Pancreas (tissue), 10 donors: ENCODE data around the gene LOC101059915.
"Not testable (repeated sequence)": the region's sequence is repeated elsewhere in the genome, so short reads cannot be mapped to it uniquely, and the experiment has no call there.

Experiments used
- ATAC-seq, 4 donors: fragments of 200-7000 bp; cut with Tn5 transposase; one replicate each; pipeline versions ENCODE4 v1.8.0 to v1.9.1; 2020; ENCODE audit warnings: mild to moderate bottlenecking in 4 of 4, moderate library complexity in 4 of 4
- DNase-seq, 6 donors: peaks; one replicate each; pipeline ENCODE4 v3.0.0-alpha.2; 2020
- FAIRE-seq: peaks from 2 replicates; lab custom pipeline; 2012; peaks lifted over from hg19 to GRCh38; lab: Jason Lieb, UNC
- H3K27ac ChIP-seq, 4 donors: fragments of 200-600 bp; sonication (generic); 1 replicate in 3 of 4; 2 replicates in 1 of 4; pipeline versions ENCODE4 v1.5.0 to v1.8.0; 2020
- H3K27me3 ChIP-seq, 4 donors: fragments of 200-600 bp; one replicate each; pipeline ENCODE4 v1.8.0; 2021
- H3K36me3 ChIP-seq, 3 donors: fragments of 200-600 bp; sonication (generic) in 1 of 3; one replicate each; pipeline versions ENCODE4 v1.5.0 to v1.8.0; 2020 to 2021
- H3K4me1 ChIP-seq, 3 donors: fragments of 200-600 bp; one replicate each; pipeline ENCODE4 v1.8.0; 2021
- H3K4me3 ChIP-seq, 4 donors: fragments of 200-600 bp; sonication (generic) in 2 of 4; one replicate each; pipeline versions ENCODE4 v1.5.0 to v1.8.0; 2020 to 2021
- H3K9me3 ChIP-seq, 4 donors: fragments of 200-600 bp; one replicate each; pipeline ENCODE4 v1.8.0; 2021
- WGBS, 2 donors: extraction: QIAGEN DNeasy Blood & Tissue Kit; methylation state at CpG; one replicate each; pipeline ENCODE4 v1.1.7; 2013; 5-methylcytosine and 5-hydroxymethylcytosine counted together
- intact Hi-C, 3 donors: fragments of 100-400 bp; cut with DNase I; formaldehyde crosslinking; loops; one replicate each; pipeline versions ENCODE4 v1.11.1 to v1.14.2; 2022
- TF ChIP-seq, protein P1 (sequence below), 4 donors: fragments of 200-600 bp; sonication (generic) in 3 of 4; IDR thresholded peaks; one replicate each; pipeline versions ENCODE4 v1.5.0 to v1.8.0; 2021; ENCODE audit warnings: antibody characterized with exemption in 4 of 4
- donor health status: healthy with polysubstance abuse.
- donor health status: DM: no; HTN: no; CAD: no; lungs with moderate emphysema.
- donor health status: DM: no; HTN: no; CAD: no.
- donor health status: control.
- donor health status: control.
- donor health status: Bipolar disorder and iron deficiency.
- donor health status: DM: yes; HTN: yes; CAD: no.
- donor health status: DM: no; HTN: no; CAD: no.
- donor health status: DM: no; HTN: no; CAD: no.
- donor health status: DM: yes; HTN: yes; CAD: no.

The LOC101059915 gene

DNA sequence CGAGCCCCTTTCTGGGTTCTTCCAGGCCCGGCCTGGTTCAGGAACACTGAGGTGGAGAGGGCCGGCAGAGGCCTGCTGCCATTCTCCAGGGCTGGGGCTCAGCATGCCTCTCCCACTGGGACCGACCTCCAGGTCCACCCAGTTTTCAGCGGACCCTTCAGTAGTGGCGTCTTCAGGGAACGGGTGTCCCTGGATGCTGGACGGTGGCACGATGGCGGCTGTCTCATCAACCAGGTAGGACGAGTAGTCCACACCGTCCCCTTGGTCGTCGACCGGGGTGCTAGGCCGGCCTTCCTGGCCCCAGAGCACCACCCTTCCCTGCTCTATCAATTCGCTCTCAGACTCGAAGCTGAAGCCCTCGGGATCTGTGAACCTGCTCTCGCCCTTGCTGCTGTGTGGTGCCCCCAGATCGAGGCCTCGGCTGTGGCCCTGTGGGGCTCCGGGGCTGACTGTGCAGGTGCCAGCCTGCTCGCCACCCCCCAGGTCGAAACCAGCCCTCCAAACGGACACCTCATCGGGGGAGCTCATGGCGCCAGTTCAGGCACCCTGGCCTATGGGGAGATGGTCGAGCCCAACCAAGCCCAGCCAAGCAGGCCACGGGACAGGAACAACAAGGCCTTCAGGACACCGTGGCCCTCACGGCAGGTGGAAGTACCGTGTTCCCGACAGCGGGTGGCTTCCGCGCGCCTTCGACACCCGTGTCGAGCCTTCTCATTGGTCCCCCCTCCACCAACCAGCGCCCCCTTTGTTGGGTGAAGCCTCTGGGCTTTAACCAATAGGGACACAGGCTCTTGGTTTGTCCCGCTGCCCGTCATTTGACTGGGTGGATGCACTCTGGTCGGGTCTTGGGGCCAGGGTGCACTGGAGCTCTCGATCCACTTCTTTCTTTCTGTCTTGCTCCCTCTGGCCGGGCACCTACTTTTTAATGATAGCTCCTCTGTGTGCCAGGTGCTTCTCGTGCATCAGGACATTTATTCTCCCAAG, 814 bp upstream of the LOC101059915 start:
- Histone ChIP-seq H3K27ac (no peak overlapping the region), H3K27me3 (no peaks in the 10 kb centered on the region), H3K9me3 (no peaks in the 10 kb centered on the region), H3K36me3 (no peaks in the 10 kb centered on the region), H3K4me1 (no peaks in the 10 kb centered on the region), H3K4me3 (no peak overlapping the region)
- WGBS, 2 donors: 88 to 89% methylated on average over 48 of the region's 48 CpGs
- DNase-seq (peak in 3 of 6 donors; percentile 4 to 55 (median 50)), ATAC-seq (no peak), FAIRE-seq (no peak)
- intact Hi-C loops: no loop called here
- TF ChIP-seq, protein P1, sequence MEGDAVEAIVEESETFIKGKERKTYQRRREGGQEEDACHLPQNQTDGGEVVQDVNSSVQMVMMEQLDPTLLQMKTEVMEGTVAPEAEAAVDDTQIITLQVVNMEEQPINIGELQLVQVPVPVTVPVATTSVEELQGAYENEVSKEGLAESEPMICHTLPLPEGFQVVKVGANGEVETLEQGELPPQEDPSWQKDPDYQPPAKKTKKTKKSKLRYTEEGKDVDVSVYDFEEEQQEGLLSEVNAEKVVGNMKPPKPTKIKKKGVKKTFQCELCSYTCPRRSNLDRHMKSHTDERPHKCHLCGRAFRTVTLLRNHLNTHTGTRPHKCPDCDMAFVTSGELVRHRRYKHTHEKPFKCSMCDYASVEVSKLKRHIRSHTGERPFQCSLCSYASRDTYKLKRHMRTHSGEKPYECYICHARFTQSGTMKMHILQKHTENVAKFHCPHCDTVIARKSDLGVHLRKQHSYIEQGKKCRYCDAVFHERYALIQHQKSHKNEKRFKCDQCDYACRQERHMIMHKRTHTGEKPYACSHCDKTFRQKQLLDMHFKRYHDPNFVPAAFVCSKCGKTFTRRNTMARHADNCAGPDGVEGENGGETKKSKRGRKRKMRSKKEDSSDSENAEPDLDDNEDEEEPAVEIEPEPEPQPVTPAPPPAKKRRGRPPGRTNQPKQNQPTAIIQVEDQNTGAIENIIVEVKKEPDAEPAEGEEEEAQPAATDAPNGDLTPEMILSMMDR (IDR thresholded peaks at IDR 0.05): no peak

DNA sequence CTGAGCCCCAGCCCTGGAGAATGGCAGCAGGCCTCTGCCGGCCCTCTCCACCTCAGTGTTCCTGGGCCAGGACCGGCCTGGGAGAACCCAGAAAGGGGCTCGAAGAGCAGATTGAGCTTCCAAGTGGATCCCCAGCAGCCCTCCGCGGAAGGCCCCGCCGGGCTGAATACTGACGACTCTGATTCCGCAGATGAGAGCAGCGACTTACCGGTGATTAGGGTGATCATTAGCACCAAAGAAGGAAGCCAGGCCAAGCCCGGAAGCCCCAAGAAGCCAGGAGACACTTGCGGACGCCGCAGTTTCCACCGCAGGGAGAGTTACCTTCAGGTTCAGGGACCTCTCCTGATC, 876 bp downstream of the LOC101059915 start:
- 88 to 89% methylated on average over 16 of the region's 16 CpGs for WGBS, 2 donors

DNA sequence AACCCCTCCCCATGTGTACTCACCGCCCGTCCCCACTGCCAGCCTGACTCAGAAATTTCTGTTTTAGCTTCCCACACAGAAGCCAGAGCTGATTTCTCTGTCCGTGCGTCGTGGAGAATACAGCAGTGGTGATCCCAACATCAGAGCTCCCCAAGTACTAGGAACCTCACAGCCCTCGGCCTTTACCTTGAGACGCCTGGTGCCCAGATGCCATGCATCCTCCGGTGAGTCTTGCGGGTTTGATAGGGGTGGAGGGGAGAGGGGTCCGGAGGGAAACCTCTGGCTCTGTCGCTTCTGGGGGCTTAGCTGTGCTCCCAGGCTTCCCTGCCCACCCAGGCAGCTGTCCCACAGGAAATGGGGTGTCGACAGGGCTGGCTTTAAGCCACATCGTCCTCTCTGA, 2.1 kb downstream of the LOC101059915 start:
- WGBS, 2 donors: 58 to 65% methylated on average over 13 of the region's 13 CpGs
- no peak for ATAC-seq
- Histone ChIP-seq H3K9me3 (no peaks in the 10 kb centered on the region), H3K4me1 (no peaks in the 10 kb centered on the region), H3K27me3 (no peaks in the 10 kb centered on the region), H3K36me3 (no peaks in the 10 kb centered on the region), H3K27ac (no peak overlapping the region), H3K4me3 (no peak overlapping the region)
- FAIRE-seq: no peak
- TF ChIP-seq, protein P1 (IDR thresholded peaks at IDR 0.05): no peak
- DNase-seq: peak in 1 of 6 donors; percentile 32
- intact Hi-C loops: no loop called here

More for the DNA sequence above, 876 bp downstream of the LOC101059915 start:
- Histone ChIP-seq H3K9me3 (no peaks in the 10 kb centered on the region), H3K4me1 (no peaks in the 10 kb centered on the region), H3K27ac (no peak overlapping the region), H3K27me3 (no peaks in the 10 kb centered on the region), H3K4me3 (no peak overlapping the region), H3K36me3 (no peaks in the 10 kb centered on the region)
- TF ChIP-seq, protein P1 (IDR thresholded peaks at IDR 0.05): no peak
- DNase-seq (peak in 1 of 6 donors; percentile 36), FAIRE-seq (no peak), ATAC-seq (no peak)
- intact Hi-C loops: no loop called here

DNA sequence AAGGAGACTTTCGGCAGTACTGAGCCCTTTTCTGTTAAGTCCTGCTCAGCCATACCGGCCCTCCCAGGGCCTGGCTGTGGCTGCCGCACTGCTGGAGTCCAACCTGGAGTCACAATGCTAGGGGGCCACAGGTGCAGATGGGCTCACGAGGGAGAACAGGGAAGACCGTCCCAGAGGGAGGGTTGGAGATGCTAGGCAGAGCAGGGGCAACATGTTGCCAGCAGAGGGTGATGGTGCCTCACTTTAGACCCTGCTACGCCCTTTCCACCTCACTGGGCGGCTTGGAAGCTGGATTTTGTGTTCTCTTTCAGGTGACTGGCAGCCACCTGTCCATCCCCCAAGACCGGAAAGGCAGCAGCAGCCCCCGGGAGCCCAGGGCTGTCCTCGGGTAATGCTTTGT, 2.6 kb downstream of the LOC101059915 start:
- intact Hi-C loops, H3K9me3 ChIP-seq, H3K27ac ChIP-seq, H3K4me1 ChIP-seq, H3K27me3 ChIP-seq, H3K36me3 ChIP-seq, FAIRE-seq, H3K4me3 ChIP-seq: not testable (repeated sequence)
- peak in 3 of 4 donors; percentile 48 to 51 (median 51) for ATAC-seq
- DNase-seq: peak in 1 of 6 donors; percentile 8
- 35% methylated on average over 10 of the region's 10 CpGs for WGBS, 2 donors

DNA sequence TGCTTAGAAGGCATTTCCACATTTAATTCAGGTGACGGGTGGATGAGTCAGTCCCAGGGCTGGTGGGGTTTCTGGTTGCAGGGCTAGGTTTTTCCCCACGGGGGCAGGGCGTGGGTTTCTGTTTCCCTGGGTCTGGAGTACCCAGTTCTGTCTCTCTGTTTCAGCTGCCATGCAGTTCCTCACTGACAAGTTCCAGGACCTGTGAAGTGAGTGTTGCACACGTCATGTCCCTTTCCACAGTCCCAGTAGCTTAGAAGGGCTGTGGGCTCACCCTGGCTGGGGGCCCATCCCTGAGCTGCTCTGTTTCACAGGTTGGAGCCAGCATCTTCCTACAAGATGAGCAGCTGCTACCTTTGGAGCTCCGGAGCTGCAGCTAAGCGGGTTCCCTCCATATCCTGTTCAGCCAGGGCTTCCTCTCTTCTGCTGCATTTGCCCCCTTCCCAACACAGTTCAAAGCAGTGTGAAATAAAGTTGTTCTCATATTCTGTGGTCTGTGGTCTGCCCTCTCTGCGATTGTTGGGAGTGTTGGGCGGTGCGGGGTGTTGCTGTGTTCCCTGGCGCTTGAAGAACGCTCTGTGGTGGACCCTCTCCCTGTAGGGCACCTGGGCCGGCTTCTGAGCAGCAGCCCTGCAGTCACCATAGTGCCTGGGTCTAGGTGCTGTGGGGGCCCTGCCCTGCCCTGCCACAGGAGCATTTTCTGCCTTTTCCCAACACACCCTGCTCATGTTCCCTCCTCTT, 3.9 kb downstream of the LOC101059915 start:
- Histone ChIP-seq H3K27ac (no peak overlapping the region), H3K4me3 (no peak overlapping the region), H3K36me3 (no peaks in the 10 kb centered on the region), H3K27me3 (no peaks in the 10 kb centered on the region), H3K4me1 (no peaks in the 10 kb centered on the region), H3K9me3 (no peaks in the 10 kb centered on the region)
- FAIRE-seq (no peak), DNase-seq (no peak), ATAC-seq (no peak)
- intact Hi-C loops: no loop called here
- WGBS, 2 donors: 67 to 73% methylated on average over 12 of the region's 12 CpGs
- TF ChIP-seq, protein P1 (IDR thresholded peaks at IDR 0.05): no peak
